ENCODE measurements around the gene EPHB2. TPM values are rescaled to one million over a fixed set of nuclear protein-coding genes. Genes with fewer than 3 reads are reported as not detected.

Gene EPHB2
- total and polyA plus RNA-seq, 2 donors (not counting 3 experiments of a cell fraction or from before 2014, with no cell fraction given): 50.8 to 69.1 TPM

- FAIRE-seq (no peak), DNase-seq (ENCODE audit: low read depth, low spot score) (no peak)
- no peak overlapping the region for H2AFZ ChIP-seq (ENCODE audit: low read depth, low read length)
- H3K27me3 ChIP-seq (ENCODE audit: control insufficient read depth in 2 of 2, insufficient read depth in 2 of 2, low read length in 2 of 2): no peaks in the 10 kb centered on the region
- no peaks in the 10 kb centered on the region for H3K9me3 ChIP-seq (replicated peaks; ENCODE audit: control insufficient read depth, insufficient read depth, low read length)
- peaks cover 43% of the 10 kb centered on the region for H3K79me2 ChIP-seq (ENCODE audit: control insufficient read depth, insufficient read depth, low read length)
- no peak for TF ChIP-seq GATA2 (IDR thresholded peaks at IDR 0.05; ENCODE audit: insufficient read depth, insufficient read length, low read depth, low read length)
- no peak for TF ChIP-seq MYC (IDR thresholded peaks at IDR 0.05; ENCODE audit: low read depth, low read length)
- no peak for TF ChIP-seq CTCF (IDR thresholded peaks at IDR 0.05; ENCODE audit: extremely low read depth in 1 of 2, insufficient read depth in 1 of 2, low read depth in 1 of 2, low read length in 2 of 2)
- no peak for TF ChIP-seq JUN (IDR thresholded peaks at IDR 0.05; ENCODE audit: borderline replicate concordance, insufficient read depth, insufficient read length, low read depth)
- no peak for TF ChIP-seq FOS (IDR thresholded peaks at IDR 0.05; ENCODE audit: borderline replicate concordance, insufficient read depth, low read length)
- no peak for TF ChIP-seq POLR2A (IDR thresholded peaks at IDR 0.05; ENCODE audit: low read depth, low read length)
- no peak for TF ChIP-seq POLR2AphosphoS5 (IDR thresholded peaks at IDR 0.05; ENCODE audit: insufficient read depth, low read depth, low read length)
- POLR2A ChIA-PET: interaction anchor here (1.3 kb wide), 1 partner anchor 36 kb away, joined by 4 read pairs; no protein-coding TSS in a partner anchor
- H3K9ac ChIP-seq (replicated peaks; ENCODE audit: extremely low read depth, insufficient read depth, low read length): no peak overlapping the region
- H3K4me1 ChIP-seq (ENCODE audit: control insufficient read depth, extremely low read depth, insufficient read depth, low read length): peaks cover 66% of the 10 kb centered on the region
- intact Hi-C loops (cut with micrococcal nuclease) (loop anchor here (2.0 to 5.0 kb wide), 2 partner anchors 37 to 85 kb away; partner anchors contain the start of gene EPHB2), dilution Hi-C loops (cut with MboI; ENCODE audit: extremely low pct_ligation_motif_present, low sequenced_read_pairs) (no loop called here)
- H4K20me1 ChIP-seq (replicated peaks; ENCODE audit: control insufficient read depth, extremely low read depth, insufficient read depth, low read length): no peaks in the 10 kb centered on the region
- H3K4me2 ChIP-seq (ENCODE audit: insufficient read depth, low read length): peak overlapping the region; percentile 29
- no TSS peak for BruUV-seq (replicated peaks)
- no peaks in the 10 kb centered on the region for H3K36me3 ChIP-seq (ENCODE audit: control insufficient read depth in 2 of 2, extremely low read depth in 1 of 2, insufficient read depth in 2 of 2, low read length in 2 of 2)
- CTCF ChIA-PET: interaction anchor here (0.6 to 4.3 kb wide), 8 partner anchors 8 to 141 kb away, joined by 3 to 19 read pairs (median 4); no protein-coding TSS in a partner anchor
- H3K27ac ChIP-seq (ENCODE audit: insufficient read depth, low read depth, low read length): peak overlapping the region; percentile 75
- no peaks in the 10 kb centered on the region for H3K9me1 ChIP-seq (replicated peaks; ENCODE audit: control insufficient read depth, extremely low read depth, insufficient read depth, low read length)
- no peak overlapping the region for H3K4me3 ChIP-seq (replicated peaks in 1 of 3; ENCODE audit: insufficient read depth in 1 of 3, low read depth in 1 of 3, low read length in 3 of 3)
Measured at GRCh38 chr1:22747735-22748073, 37.1 kb downstream of the EPHB2 start.
